Measurements from ENCODE around the gene MYBPC3. TPM values are rescaled to one million over a fixed set of nuclear protein-coding genes. Genes with fewer than 3 reads are reported as not detected.

Gene MYBPC3
- polyA plus RNA-seq, 2 of the 4 experiments (the other 2 are of a cell fraction) = 0.05 to 0.06 TPM

- POLR2A ChIA-PET = no interaction called here
These were observed 24.6 kb downstream of the MYBPC3 start for GRCh38 chr11:47327949-47328348.

More at GRCh38 chr11:47327949-47328348, 24.6 kb downstream of the MYBPC3 start:
- WGBS (ENCODE audit: missing lambda C conversion rate) = 97% methylated on average over 5 of the region's 5 CpGs
- Histone ChIP-seq H3K4me2 (no peak overlapping the region), H3K27ac (no peak overlapping the region), H3K4me1 (no peaks in the 10 kb centered on the region), H3K9me3 (no peaks in the 10 kb centered on the region), H3K4me3 (no peak overlapping the region)
- CTCF ChIA-PET = interaction anchor here (1.0 kb wide), 1 partner anchor 27 kb away, joined by 5 read pairs; no protein-coding TSS in a partner anchor
- no peak for DNase-seq (ENCODE audit: low read depth in 1 of 2, low spot score in 1 of 2)
- no peak for FAIRE-seq
- no peak for ATAC-seq
- no peak for TF ChIP-seq BCL3 (IDR thresholded peaks at IDR 0.05)
- no peak for TF ChIP-seq USF2 (IDR thresholded peaks at IDR 0.05)
- TF ChIP-seq CBX8 (IDR thresholded peaks at IDR 0.05) = no peak
- TF ChIP-seq GATA3 (IDR thresholded peaks at IDR 0.05; ENCODE audit: borderline replicate concordance) = no peak
- TF ChIP-seq CTCF (IDR thresholded peaks at IDR 0.05) = no peak
- TF ChIP-seq MAFK (IDR thresholded peaks at IDR 0.05; ENCODE audit: partially characterized antibody) = no peak
- no peak for TF ChIP-seq TFCP2L1 (CRISPR knock-in tag; IDR thresholded peaks at IDR 0.05)
- TF ChIP-seq KDM5A (IDR thresholded peaks at IDR 0.05) = no peak
- TF ChIP-seq REST (IDR thresholded peaks at IDR 0.05) = no peak
- no peak for TF ChIP-seq HEYL (CRISPR knock-in tag; IDR thresholded peaks at IDR 0.05)
- no peak for TF ChIP-seq RAD21 (conservative IDR thresholded peaks at IDR 0.05 in 1 of 2, IDR thresholded peaks at IDR 0.05 in 1 of 2)
- TF ChIP-seq HOXA7 (CRISPR knock-in tag; IDR thresholded peaks at IDR 0.05) = no peak
